Measurements from ENCODE around the gene ZDHHC12.

The ZDHHC12 gene

GRCh38 chr9:128696923-128697707 is 26.8 kb downstream of the ZDHHC12 start (continued):
- no peak for TF ChIP-seq PRDM2 (tag by site-specific recombination; IDR thresholded peaks at IDR 0.05; ENCODE audit: borderline replicate concordance)
- TF ChIP-seq TRIM28 (IDR thresholded peaks at IDR 0.05; ENCODE audit: borderline replicate concordance, low read length), result no peak
- TF ChIP-seq ZNF169 (tag by site-specific recombination; IDR thresholded peaks at IDR 0.05), result no peak
- no peak for TF ChIP-seq ZNF16 (tag by site-specific recombination; IDR thresholded peaks at IDR 0.05; ENCODE audit: low read depth)
- TF ChIP-seq ZNF404 (tag by site-specific recombination; IDR thresholded peaks at IDR 0.05), result no peak
- 0 out of 2 replicates have a peak, but pooled peaks have one; percentile 14 for TF ChIP-seq ZNF623 (tag by site-specific recombination; IDR thresholded peaks at IDR 0.05)
- TF ChIP-seq ZNF488 (tag by site-specific recombination; IDR thresholded peaks at IDR 0.05), result no peak
- TF ChIP-seq ZBTB26 (tag by site-specific recombination; optimal IDR thresholded peaks at IDR 0.05), result no peak
- TF ChIP-seq ZNF514 (tag by site-specific recombination; IDR thresholded peaks at IDR 0.05), result no peak
- TF ChIP-seq SCRT2 (tag by site-specific recombination; IDR thresholded peaks at IDR 0.05), result no peak
- TF ChIP-seq ZNF449 (tag by site-specific recombination; IDR thresholded peaks at IDR 0.05), result no peak
- TF ChIP-seq OSR2 (tag by site-specific recombination; IDR thresholded peaks at IDR 0.05), result peak; percentile 64
- no peak for TF ChIP-seq ZNF747 (tag by site-specific recombination; IDR thresholded peaks at IDR 0.05)
- no peak for TF ChIP-seq ZSCAN16 (tag by site-specific recombination; IDR thresholded peaks at IDR 0.05)
- TF ChIP-seq ZNF585B (tag by site-specific recombination; IDR thresholded peaks at IDR 0.05), result no peak
- TF ChIP-seq ZNF701 (tag by site-specific recombination; IDR thresholded peaks at IDR 0.05), result no peak
- no peak for TF ChIP-seq ZNF501 (tag by site-specific recombination; IDR thresholded peaks at IDR 0.05)
- TF ChIP-seq INSM2 (tag by site-specific recombination; IDR thresholded peaks at IDR 0.05), result peak; percentile 59; the same call in 1 of the 2 replicates
- no peak for TF ChIP-seq TSHZ1 (tag by site-specific recombination; IDR thresholded peaks at IDR 0.05; ENCODE audit: borderline replicate concordance)
- TF ChIP-seq ZNF660 (tag by site-specific recombination; IDR thresholded peaks at IDR 0.05), result no peak
- no peak for TF ChIP-seq ZFP69B (tag by site-specific recombination; IDR thresholded peaks at IDR 0.05)

Measured in HEK293 (cell line).